ENCODE results near the gene C9orf50. TPM values are rescaled to one million over a fixed set of nuclear protein-coding genes. Genes with fewer than 3 reads are reported as not detected.

C9orf50 gene
- not detected for total RNA-seq
- polyA plus RNA-seq (2013, experiment 1 of 2): not detected
- not detected for polyA plus RNA-seq (2013, experiment 2 of 2)
- total RNA-seq: 0 to 0.20 (median 0) reads per million in 172 experiments

- no peak for TF ChIP-seq CTCF (IDR thresholded peaks at IDR 0.05)
- DNase-seq: no peak
- H3K27me3 Mint-ChIP-seq: peaks cover 33% of the 10 kb centered on the region
- ATAC-seq (ENCODE audit: poor library complexity): no peak
- Histone ChIP-seq H3K4me3 (ENCODE audit: low read length) (no peak within 1 kb of the TSS), H3K27me3 (ENCODE audit: control insufficient read depth in 1 of 2, insufficient read depth in 2 of 2, low read length in 2 of 2) (peaks cover 25 to 26% of the 10 kb centered on the region in 2 experiments), H3K36me3 (ENCODE audit: insufficient read depth, low read length) (no peaks in the 10 kb centered on the region), H3K27ac (ENCODE audit: low read depth in 1 of 2, low read length in 2 of 2) (no peak within 1 kb of the TSS), H3K4me1 (ENCODE audit: insufficient read depth, low read length) (peaks cover 36% of the 10 kb centered on the region), H3K9me3 (ENCODE audit: control insufficient read depth in 1 of 2, insufficient read depth in 1 of 2, low read length in 2 of 2) (peaks cover 0 to 5% of the 10 kb centered on the region in 2 experiments)
- no peak within 1 kb of the TSS for H3K4me3 Mint-ChIP-seq
- no peaks in the 10 kb centered on the region for H3K9me3 Mint-ChIP-seq
- H3K36me3 Mint-ChIP-seq (ENCODE audit: low read depth): peaks cover 4% of the 10 kb centered on the region
- H3K27ac Mint-ChIP-seq: no peak within 1 kb of the TSS
- peaks cover 30% of the 10 kb centered on the region for H3K4me1 Mint-ChIP-seq (ENCODE audit: low read depth)
- intact Hi-C loops (cut with DNase I, micrococcal nuclease): loop anchor here in 1 of 2 experiments (10.0 kb wide), 1 partner anchor 184 kb away; the partner anchor contains the start of gene TOR1B
- POLR2A ChIA-PET: interaction anchor here (0.9 kb wide), 1 partner anchor 482 kb away, joined by 3 read pairs; no protein-coding TSS in a partner anchor
- CTCF ChIA-PET: interaction anchor here (0.9 kb wide), 1 partner anchor 10 kb away, joined by 8 read pairs; no protein-coding TSS in a partner anchor
Observed at GRCh38 chr9:129620669-129621295, at the start of gene C9orf50. C9orf50 (minus strand) TSS chr9:129621101; CDS start chr9:129620574, 527 bp downstream.

GRCh38 chr9:129669946-129670345 is 49.0 kb upstream of the C9orf50 start:
- Mint-ChIP-seq H3K27ac (no peak overlapping the region), H3K9me3 (no peaks in the 10 kb centered on the region), H3K4me3 (no peak overlapping the region), H3K27me3 (peaks cover 12% of the 10 kb centered on the region), H3K4me1 (ENCODE audit: low read depth) (no peaks in the 10 kb centered on the region), H3K36me3 (ENCODE audit: low read depth) (no peaks in the 10 kb centered on the region)
- CTCF ChIA-PET: no interaction called here
- Histone ChIP-seq H3K9me3 (ENCODE audit: control insufficient read depth in 1 of 2, insufficient read depth in 1 of 2, low read length in 2 of 2) (peaks cover 0 to 5% of the 10 kb centered on the region in 2 experiments), H3K27ac (ENCODE audit: low read depth in 1 of 2, low read length in 2 of 2) (no peak overlapping the region), H3K27me3 (ENCODE audit: control insufficient read depth in 1 of 2, insufficient read depth in 2 of 2, low read length in 2 of 2) (peaks cover 15 to 21% of the 10 kb centered on the region in 2 experiments), H3K4me3 (ENCODE audit: low read length) (no peak overlapping the region), H3K4me1 (ENCODE audit: insufficient read depth, low read length) (peaks cover 12% of the 10 kb centered on the region), H3K36me3 (ENCODE audit: insufficient read depth, low read length) (no peaks in the 10 kb centered on the region)
- ATAC-seq (ENCODE audit: poor library complexity) (no peak), DNase-seq (no peak)
- POLR2A ChIA-PET: no interaction called here
- TF ChIP-seq CTCF (IDR thresholded peaks at IDR 0.05): no peak
- intact Hi-C loops (cut with DNase I, micrococcal nuclease): no loop called here

GRCh38 chr9:129669141-129669718 is 48.3 kb upstream of the C9orf50 start:
- Mint-ChIP-seq H3K4me3 (no peak overlapping the region), H3K4me1 (ENCODE audit: low read depth) (no peaks in the 10 kb centered on the region), H3K9me3 (no peaks in the 10 kb centered on the region), H3K36me3 (ENCODE audit: low read depth) (no peaks in the 10 kb centered on the region), H3K27ac (no peak overlapping the region), H3K27me3 (peaks cover 16% of the 10 kb centered on the region)
- Histone ChIP-seq H3K9me3 (ENCODE audit: control insufficient read depth in 1 of 2, insufficient read depth in 1 of 2, low read length in 2 of 2) (peaks cover 0 to 5% of the 10 kb centered on the region in 2 experiments), H3K4me3 (ENCODE audit: low read length) (no peak overlapping the region), H3K27ac (ENCODE audit: low read depth in 1 of 2, low read length in 2 of 2) (no peak overlapping the region), H3K4me1 (ENCODE audit: insufficient read depth, low read length) (peaks cover 15% of the 10 kb centered on the region), H3K27me3 (ENCODE audit: control insufficient read depth in 1 of 2, insufficient read depth in 2 of 2, low read length in 2 of 2) (peaks cover 15 to 23% of the 10 kb centered on the region in 2 experiments), H3K36me3 (ENCODE audit: insufficient read depth, low read length) (no peaks in the 10 kb centered on the region)
- ChIA-PET POLR2A (no interaction called here), CTCF (no interaction called here)
- DNase-seq (no peak), ATAC-seq (ENCODE audit: poor library complexity) (no peak)
- no peak for TF ChIP-seq CTCF (IDR thresholded peaks at IDR 0.05)
- intact Hi-C loops (cut with DNase I, micrococcal nuclease): no loop called here
